HL-60 (cell line): Measurements from ENCODE around the gene CBX8.

Experiments used
- DNase-seq, 2 experiments: peaks; one replicate each; pipeline ENCODE4 v3.0.0-alpha.2; 2010 to 2020; ENCODE audit warnings: low read depth in 1 of 2, low spot score in 1 of 2
- H3K27ac ChIP-seq: fragments of 250-450 bp; sonication (Bioruptor Pico); replicated peaks from 2 replicates; pipeline ENCODE4 v1.5.1; 2020; ENCODE audit warnings: mild to moderate bottlenecking, moderate library complexity
- H3K27me3 ChIP-seq: fragments of 250-450 bp; sonication (Bioruptor Pico); 2 replicates; pipeline ENCODE4 v1.5.1; 2021; ENCODE audit warnings: mild to moderate bottlenecking, moderate library complexity; ENCODE audit not compliant: insufficient read depth, poor library complexity, severe bottlenecking
- H3K4me3 ChIP-seq: replicated peaks from 2 replicates; pipeline ENCODE4 v1.5.1; 2011; ENCODE audit warnings: mild to moderate bottlenecking, control low read depth, low read length; ENCODE audit not compliant: insufficient read depth
- CTCF ChIP-seq: IDR thresholded peaks from one replicate; pipeline ENCODE4 v1.5.1; 2011; ENCODE audit warnings: low read length, control low read depth, inconsistent platforms; ENCODE audit not compliant: insufficient read depth
- GABPA ChIP-seq: IDR thresholded peaks from 2 replicates; pipeline ENCODE4 v1.6.1; 2012; ENCODE audit warnings: low read depth
- POLR2AphosphoS5 ChIP-seq: IDR thresholded peaks from 2 replicates; pipeline ENCODE4 v1.6.1; 2012; ENCODE audit warnings: low read depth
- SPI1 ChIP-seq: IDR thresholded peaks from 2 replicates; pipeline ENCODE4 v1.6.1; 2012; ENCODE audit warnings: low read depth, mild to moderate bottlenecking, borderline replicate concordance
- TF ChIP-seq, protein P1 (sequence below): IDR thresholded peaks from 2 replicates; pipeline ENCODE4 v1.6.1; 2012; ENCODE audit warnings: low read depth; ENCODE audit not compliant: insufficient replicate concordance

The CBX8 gene

DNA sequence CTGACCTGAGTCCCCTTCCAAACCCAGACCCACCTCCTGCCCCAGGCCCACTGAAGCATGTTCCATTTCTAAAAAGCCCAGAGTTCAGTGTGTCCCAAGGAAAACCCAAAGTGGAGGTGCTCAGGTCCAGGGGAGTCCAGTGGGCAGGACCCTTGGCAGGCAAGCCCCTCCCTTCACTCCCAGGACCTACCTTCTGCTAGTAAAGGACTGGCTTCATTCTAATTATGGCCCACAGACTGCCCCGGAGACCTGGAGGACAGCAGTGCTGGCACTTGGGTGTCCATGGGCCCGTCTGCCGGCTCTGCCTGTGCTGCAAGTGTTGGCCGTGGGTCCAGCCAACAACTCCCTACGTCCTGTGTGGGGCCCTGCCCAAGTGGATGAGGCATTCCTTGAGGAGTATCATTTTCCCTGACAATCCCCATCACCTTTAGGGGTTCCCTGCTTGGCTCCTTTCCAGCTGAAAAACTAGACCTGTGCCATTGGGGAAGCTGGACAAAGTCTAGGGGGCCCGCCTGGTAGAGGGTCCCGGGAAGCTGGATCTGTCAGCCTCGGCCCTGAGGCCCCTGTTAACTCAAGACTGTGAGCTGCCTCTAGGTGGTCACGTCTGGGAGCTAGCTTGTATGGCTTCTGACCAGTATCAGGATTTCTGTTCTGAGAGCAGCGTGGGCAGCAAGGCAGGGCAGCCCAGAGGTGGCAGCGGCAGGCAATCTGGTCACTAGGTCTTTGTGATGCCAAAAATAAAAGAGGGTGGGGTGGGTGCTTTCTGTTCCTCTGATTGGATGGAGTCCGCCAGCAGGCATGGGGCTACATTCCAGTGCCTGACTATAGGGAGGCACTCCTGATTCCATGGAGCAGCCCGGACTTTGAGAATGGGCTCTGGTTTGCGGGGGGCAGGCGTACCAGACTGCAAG is 10.7 kb downstream of the CBX8 start:
- DNase-seq = no peak
- peaks cover 36% of the 10 kb centered on the region for H3K27me3 ChIP-seq
- TF ChIP-seq POLR2AphosphoS5 (no peak), CTCF (no peak), SPI1 (no peak), GABPA (no peak)
- TF ChIP-seq, protein P1, sequence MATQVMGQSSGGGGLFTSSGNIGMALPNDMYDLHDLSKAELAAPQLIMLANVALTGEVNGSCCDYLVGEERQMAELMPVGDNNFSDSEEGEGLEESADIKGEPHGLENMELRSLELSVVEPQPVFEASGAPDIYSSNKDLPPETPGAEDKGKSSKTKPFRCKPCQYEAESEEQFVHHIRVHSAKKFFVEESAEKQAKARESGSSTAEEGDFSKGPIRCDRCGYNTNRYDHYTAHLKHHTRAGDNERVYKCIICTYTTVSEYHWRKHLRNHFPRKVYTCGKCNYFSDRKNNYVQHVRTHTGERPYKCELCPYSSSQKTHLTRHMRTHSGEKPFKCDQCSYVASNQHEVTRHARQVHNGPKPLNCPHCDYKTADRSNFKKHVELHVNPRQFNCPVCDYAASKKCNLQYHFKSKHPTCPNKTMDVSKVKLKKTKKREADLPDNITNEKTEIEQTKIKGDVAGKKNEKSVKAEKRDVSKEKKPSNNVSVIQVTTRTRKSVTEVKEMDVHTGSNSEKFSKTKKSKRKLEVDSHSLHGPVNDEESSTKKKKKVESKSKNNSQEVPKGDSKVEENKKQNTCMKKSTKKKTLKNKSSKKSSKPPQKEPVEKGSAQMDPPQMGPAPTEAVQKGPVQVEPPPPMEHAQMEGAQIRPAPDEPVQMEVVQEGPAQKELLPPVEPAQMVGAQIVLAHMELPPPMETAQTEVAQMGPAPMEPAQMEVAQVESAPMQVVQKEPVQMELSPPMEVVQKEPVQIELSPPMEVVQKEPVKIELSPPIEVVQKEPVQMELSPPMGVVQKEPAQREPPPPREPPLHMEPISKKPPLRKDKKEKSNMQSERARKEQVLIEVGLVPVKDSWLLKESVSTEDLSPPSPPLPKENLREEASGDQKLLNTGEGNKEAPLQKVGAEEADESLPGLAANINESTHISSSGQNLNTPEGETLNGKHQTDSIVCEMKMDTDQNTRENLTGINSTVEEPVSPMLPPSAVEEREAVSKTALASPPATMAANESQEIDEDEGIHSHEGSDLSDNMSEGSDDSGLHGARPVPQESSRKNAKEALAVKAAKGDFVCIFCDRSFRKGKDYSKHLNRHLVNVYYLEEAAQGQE = no peak

DNA sequence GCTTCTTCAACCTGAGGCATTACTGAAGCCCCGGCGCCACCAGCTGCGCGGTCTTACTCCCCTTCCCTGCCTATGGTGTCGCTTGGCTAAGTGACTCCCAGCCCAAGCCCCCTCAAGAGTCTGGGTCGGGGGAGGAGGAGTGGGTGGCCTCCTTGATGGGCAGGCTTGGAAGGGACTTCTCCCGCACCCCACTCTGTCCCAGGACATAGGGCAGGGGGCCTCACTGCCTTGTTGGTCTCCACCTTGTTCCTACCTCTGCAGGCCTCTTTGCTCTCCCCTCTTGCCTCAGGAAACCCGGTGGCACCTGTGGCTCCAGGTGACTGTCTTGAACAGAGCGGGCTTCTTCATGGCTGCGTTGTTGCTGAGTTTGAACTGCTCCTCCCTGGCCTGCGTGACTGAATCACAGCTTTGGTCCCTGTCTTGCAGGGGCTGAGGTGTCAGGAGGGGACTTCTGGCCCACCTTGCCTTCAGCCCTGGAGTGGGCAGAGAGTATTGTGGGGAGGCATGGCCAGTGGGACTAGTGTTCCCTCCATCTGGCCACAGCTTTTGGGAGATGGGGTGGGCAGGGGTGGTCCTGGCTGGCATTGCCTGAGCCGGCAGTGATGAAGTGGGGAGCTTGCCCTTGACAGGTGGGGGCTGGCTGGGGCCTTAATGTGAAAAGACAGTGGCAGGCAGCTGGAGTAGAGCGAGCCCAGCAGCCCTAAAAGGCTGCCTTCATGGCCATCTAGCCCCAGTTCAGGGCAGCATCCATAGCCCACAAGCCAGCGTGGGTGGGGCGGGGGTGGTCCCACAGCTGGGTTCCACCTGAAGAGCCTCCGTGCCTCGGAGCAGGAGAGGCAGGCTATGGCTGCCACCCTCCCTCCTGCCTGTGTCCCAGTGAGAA is 11.6 kb downstream of the CBX8 start:
- H3K27me3 ChIP-seq = peaks cover 27% of the 10 kb centered on the region
- no peak overlapping the region for H3K27ac ChIP-seq
- DNase-seq = no peak
- TF ChIP-seq POLR2AphosphoS5 (no peak), CTCF (no peak), SPI1 (no peak), GABPA (no peak)
- TF ChIP-seq, protein P1 = no peak
- no peak overlapping the region for H3K4me3 ChIP-seq

More for the DNA sequence above, 10.7 kb downstream of the CBX8 start:
- H3K27ac ChIP-seq = no peak overlapping the region
- H3K4me3 ChIP-seq = no peak overlapping the region

DNA sequence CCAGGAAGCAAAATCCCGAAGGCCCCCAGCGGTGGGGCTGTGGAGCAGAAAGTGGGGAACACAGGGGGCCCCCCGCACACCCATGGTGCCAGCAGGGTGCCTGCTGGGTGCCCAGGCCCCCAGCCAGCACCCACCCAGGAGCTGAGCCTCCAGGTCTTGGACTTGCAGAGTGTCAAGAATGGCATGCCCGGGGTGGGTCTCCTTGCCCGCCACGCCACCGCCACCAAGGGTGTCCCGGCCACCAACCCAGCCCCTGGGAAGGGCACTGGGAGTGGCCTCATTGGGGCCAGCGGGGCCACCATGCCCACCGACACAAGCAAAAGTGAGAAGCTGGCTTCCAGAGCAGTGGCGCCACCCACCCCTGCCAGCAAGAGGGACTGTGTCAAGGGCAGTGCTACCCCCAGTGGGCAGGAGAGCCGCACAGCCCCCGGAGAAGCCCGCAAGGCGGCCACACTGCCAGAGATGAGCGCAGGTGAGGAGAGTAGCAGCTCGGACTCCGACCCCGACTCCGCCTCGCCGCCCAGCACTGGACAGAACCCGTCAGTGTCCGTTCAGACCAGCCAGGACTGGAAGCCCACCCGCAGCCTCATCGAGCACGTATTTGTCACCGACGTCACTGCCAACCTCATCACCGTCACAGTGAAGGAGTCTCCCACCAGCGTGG is 12.4 kb downstream of the CBX8 start:
- H3K27ac ChIP-seq = no peak overlapping the region
- H3K4me3 ChIP-seq = no peak overlapping the region
- H3K27me3 ChIP-seq = peaks cover 20% of the 10 kb centered on the region
- TF ChIP-seq POLR2AphosphoS5 (no peak), SPI1 (no peak), GABPA (no peak), CTCF (no peak)
- TF ChIP-seq, protein P1 = no peak
- no peak for DNase-seq
